GM19023 (cell line): ENCODE data around the gene CPXM1.
"Not testable (repeated sequence)": the region's sequence is repeated elsewhere in the genome, so short reads cannot be mapped to it uniquely, and the experiment has no call there.

Experiments used
- ATAC-seq: cut with Tn5 transposase; IDR thresholded peaks from one replicate; pipeline ENCODE4 v1.9.1; 2021; ENCODE audit warnings: mild to moderate bottlenecking, moderate library complexity; ENCODE audit not compliant: unreplicated experiment

Gene CPXM1

DNA sequence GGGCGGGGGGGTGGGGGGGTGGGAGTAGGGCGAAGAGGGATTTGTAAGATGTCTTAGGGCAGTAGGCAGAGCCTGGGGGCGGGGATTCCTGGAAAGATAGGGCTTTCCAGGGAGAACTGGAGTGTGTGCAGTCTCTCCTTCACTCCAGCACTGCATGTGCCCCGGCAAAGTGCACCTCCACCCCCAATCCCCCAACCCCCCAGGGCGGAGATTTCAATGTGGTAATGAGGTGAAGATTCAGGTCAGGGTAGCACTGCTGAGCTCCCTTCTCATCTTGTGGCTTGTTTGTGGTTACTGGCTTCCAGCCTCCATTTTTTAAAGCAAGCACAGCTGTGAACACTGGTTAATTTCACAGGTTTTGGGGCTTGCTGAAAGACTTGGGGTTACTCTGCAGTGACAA is 21.6 kb upstream of the CPXM1 start:
- ATAC-seq: no peak

DNA sequence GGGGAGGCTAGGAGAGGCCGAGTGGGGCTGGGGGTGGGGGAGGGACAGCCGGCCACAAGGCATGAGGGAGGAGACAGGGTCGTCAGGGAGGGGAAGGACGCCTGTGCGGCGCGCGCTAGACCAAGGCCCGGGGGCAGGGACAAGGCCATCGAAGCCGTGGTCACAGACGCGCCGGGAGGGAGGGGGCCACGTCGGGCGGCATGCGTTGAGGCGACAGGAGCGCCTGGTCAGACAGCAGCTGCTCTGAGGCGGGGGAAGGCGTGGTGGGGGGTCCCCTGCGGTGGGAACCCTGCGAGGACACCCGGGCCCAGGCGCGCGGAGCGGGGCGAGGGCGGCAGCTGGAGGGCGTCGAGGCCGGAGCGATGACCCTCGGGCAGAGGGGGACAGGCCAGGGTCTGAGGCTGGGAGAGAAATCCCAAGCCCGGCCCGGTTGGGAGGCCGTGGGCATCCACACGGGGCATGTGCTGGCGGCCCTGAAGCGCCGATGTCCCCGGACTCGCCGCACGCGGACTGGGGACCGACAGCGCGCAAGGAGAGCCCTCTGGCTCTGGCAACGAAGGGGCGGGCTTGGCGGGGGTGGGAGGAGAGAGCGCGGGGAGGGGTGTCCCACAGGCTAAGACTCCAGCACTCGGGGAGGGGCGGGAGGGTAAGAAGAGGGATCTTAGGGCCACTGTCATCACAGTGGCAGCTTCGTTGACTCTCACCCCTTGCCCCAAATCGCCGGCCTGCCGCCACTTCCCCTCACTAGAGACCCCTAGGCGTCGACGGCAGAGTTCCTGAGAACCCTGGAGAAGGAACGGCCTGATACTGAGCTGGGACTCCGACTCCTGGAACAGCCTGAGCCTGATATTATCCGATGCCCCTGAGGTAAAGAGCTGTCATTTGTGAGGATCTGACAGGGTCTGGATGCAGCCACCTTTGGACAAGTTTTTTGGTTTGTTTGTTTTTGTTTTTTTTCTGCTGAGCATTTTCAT is 20.8 kb upstream of the CPXM1 start:
- ATAC-seq: no peak

DNA sequence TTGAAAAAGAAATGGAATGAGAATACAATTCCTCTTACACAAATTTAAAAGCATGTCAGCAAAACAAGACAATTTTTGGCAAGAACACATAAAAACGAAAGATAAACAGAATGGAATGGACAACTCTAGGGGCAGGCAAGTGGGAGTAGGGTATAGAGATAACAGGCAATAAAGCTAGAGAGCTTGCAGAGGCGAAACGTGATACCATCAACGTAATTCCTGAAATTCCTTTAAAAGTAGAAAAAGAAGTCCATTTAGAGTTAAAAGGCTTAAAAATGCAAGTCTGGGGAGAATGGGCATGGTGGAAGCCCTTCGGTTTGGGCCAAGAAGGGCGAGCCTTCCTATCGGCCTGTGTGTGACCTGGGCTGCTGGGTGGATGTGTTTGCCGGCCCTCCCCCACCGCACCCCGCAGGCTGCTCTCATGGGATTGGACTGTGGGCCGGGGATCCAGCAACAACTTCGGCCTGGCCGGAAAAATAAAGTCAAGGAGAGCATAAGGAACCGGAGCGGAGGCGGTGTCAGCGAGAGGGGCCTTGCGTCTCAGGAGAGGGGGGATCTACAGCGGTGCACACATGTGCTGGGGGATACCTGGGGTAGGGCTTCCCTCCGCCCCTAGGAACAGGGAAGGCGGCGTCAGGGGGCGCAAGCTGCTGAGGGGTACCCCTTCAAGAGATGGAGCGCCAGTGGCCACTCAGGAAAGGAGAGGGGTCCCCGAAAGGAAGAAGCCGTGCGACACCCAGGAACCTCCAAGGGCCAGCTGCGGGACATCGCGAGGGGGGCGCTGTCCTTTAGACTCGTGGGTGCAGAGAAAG is 19.9 kb upstream of the CPXM1 start:
- no peak for ATAC-seq

DNA sequence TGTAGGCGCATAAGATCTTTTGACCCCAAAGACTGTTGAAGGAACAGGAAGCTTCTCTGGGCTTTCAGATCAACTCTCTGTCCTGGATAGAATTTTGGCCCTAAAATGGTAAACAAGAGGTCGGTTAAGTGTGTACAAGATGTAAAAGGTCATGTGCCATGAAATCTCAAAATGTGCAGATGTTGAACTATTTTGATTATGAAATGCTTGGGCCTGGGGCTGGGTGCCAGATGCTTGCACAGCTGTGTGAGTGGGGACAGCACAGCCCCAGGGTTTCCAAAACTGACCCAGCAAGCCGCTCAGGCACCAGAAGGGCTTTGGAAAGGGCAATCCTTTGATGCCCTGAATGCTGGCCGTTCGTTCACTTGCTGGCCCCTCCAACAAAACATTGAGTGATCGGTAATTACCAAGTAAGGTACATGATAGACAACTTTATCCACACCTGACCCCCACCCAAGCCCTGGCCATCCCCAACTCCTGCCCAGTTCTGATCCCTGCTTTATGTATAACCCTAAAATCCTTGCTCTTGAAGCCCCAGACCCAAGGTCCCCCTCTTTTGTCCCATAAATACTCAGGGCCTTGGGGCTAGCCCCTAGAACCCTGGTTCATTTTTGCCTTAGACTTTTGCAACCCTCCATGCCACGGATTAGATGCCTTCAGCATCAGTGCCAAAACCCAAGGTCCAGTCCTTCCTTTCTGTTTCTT is 17.6 kb upstream of the CPXM1 start:
- no peak for ATAC-seq

DNA sequence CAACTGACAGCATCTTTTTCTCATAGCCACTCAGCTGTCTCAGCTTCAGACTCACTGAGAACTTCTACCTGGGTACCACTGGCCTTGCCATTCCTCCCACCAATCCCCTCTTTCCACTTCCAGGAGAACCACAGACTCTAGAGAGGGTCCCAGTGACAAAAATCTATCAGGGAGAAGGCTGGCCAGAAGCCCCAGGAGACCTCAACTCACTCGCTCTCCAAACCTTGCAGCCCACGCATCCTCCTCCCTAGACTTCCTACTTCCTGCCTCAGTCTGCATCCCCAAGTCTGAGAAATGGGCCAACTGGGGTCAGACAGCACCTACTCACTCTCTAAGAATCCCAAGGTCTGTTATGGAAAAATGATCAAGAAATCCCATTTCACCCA is 16.9 kb upstream of the CPXM1 start:
- no peak for ATAC-seq

DNA sequence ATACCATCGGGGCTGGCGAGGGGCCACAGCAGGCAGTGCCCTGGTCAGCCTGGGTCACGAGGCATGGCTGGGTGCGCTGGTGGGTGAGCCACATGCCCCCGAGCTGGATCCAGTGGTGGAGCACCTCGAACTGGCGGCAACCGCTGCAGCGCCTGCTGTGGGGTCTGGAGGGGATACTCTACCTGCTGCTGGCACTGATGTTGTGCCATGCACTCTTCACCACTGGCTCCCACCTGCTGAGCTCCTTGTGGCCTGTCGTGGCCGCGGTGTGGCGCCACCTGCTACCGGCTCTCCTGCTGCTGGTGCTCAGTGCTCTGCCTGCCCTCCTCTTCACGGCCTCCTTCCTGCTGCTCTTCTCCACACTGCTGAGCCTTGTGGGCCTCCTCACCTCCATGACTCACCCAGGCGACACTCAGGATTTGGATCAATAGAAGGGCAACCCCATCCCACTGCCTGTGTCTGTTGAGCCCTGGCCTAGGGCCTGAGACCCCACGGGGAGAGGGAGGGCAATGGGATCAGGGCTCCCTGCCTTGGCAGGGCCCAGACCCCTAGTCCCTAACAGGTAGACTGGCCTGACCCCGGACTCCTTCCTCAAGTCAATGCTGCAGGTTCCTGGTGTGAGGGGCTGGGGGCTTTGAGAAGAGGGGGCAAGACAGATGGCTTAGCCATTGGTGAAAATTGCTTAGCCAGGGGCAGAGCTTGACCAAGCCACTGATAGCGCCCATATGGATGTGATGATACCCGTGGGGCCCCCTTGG is 16.3 kb upstream of the CPXM1 start:
- no peak for ATAC-seq

DNA sequence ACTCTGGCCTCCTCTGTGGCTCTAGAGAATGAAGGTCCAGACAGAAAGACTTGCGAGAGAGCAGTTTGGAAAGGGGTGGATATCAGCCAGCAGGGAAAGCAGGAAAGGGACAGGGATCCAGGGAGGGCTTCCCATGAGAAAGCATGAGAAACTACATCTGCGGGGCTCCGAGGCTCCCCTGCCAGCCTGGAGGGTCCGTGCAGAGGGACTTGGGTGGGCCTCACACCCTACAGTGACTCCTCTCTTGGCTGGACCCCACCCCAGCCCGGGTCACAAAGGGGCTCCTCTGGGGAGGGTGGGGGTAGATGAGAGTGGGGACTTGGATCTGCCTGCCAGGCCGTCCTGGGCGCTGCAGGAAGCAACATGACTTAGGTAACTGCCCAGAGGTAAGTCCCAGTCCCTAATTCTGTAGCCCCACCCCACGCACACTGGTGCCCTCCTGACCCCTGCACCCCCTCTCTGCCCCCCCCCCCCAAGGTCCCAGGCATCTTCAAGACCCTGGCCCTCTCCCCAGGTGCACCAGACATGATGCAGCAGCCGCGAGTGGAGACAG is 15.7 kb upstream of the CPXM1 start, which contains the start of gene TMEM239:
TSS of gene TMEM239 (plus strand) at position 335 of the 553 bp plus-strand sequence. CDS start at position 526, 191 bp downstream.
- no peak for ATAC-seq

DNA sequence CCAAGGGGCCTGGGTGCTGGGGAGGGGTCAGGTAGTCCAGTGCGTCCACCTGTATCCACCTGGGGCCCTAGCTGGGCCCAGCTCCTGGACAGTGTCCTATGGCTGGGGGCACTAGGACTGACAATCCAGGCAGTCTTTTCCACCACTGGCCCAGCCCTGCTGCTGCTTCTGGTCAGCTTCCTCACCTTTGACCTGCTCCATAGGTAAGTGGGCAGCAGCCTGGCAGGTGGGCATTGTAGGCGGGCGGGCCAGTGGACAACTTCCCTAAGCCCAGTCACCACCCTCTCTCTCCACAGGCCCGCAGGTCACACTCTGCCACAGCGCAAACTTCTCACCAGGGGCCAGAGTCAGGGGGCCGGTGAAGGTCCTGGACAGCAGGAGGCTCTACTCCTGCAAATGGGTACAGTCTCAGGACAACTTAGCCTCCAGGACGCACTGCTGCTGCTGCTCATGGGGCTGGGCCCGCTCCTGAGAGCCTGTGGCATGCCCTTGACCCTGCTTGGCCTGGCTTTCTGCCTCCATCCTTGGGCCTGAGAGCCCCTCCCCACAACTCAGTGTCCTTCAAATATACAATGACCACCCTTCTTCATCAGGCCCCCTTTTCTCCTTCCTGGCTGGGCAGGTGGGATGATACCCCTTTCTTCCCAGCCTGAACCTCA is 14.9 kb upstream of the CPXM1 start:
- ATAC-seq: no peak

DNA sequence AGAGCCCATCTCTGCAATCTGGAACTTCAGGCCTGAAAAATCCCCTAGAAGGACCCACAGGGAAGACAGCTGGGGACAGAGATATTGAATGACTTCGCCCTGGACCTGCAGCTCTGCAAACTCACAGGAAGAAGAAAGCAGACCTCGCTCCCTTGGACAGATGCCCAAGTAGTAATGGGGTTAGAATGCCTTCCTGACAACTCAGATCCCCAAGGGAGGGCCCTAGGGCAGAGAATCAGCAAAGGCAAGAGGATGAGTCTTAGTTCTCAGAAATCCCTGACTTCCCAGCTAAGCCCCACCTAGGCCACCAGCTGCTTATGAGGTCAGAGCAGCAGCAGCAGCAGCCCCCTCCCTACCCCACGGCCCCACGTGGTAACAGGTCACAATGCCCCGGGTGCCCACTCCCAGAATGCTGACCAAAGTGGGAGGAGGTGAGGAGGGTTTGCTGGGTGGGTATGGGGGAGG is 14.2 kb upstream of the CPXM1 start, which contains the start of gene C20orf141:
TSS of gene C20orf141 (plus strand) at position 401 of the 465 bp plus-strand sequence. CDS start 198 bp downstream, outside the sequence.
- no peak for ATAC-seq

DNA sequence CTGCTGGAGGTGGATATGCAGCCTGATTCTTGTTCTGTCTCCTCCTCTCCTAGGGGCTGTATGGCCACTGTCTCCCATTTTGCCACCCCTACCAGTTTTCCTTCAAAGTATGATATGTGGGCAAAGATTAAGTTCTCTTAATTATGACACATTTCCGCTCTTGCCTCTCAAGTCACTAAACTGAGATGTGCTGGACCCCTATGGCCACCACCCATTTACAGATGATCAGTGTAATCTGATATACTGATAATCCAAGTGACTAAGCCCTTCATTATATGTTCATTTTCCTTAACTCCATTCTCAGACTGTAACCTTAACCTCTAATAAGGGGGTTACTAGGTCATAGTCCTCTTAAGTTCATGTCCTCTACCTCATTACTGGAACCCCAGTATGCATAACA is 13.6 kb upstream of the CPXM1 start:
- ATAC-seq: no peak

DNA sequence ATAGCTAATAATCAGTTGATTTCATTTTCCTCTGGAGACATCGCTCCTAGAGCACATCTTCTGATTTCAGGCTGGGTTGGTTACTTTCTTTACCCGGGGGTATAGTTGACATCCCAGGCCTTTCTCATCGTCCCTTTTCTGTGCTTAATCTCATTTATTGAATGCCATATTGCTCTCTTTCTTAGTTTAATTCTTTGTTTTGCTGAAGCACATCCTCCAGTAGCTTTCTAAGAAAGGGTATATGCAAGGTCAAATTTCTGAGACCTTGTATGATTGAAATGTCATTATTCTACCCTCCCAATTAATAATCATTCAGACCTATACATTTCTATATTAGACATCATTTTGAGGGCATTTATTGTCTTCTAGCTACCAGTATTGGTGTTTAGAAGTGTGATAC is 11.8 kb upstream of the CPXM1 start:
- no peak for ATAC-seq

DNA sequence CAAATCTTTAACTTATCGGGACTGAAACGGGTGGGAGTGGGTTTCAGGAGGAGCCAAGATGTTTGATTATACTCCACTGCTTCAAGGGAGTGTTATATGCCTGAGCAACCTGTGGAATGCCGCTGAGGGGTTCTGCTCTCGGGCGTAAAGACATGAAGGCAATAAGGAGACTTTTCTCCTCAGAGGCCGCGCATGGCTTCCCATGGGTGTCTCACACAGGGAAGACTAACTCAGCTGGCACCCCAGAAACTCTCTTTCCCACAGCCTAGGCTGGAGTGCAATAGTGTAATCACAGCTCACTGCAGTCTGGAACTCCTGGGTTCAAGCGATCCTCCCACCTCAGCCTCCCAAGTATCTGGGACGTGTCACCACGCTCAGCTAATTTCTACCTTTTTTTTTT is 9.3 kb upstream of the CPXM1 start:
- ATAC-seq: no peak

DNA sequence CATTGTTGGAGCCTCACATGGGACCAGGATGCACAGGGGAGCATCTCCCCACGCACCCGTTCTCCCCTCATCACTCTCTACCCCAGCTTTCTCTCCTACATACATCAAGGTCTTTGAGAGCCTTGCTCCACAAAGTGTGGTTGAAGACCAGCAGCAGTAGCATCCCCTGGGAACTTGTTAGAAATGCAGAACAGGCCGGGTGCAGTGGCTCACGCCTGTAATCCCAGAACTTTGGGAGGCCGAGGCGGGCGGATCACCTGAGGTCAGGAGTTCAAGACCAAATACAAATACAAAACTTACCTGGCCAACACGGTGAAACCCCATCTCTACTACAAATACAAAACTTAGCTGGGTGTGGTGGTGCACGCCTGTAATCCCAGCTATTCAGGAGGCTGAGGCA is 7.5 kb upstream of the CPXM1 start:
- ATAC-seq: not testable (repeated sequence)

DNA sequence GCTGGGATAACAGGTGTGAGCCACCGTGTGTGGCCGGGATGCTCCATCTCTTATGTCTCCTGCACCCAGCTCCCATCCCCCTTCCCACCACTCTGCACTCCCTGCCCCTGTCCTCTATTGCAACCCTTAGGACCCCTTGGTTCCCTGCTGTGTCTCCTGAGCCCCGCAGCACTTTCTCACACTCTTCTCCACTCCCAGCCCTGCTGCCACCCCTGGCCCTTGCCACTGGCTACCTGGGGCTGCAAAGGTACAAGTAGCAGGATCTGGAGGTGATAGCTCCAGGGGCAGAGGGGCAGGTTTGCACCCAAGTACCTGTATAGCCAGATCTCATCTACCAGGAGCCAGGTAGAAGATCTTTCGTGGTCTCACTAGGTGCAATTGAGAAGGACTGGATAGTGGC is 6.6 kb upstream of the CPXM1 start:
- ATAC-seq: no peak

DNA sequence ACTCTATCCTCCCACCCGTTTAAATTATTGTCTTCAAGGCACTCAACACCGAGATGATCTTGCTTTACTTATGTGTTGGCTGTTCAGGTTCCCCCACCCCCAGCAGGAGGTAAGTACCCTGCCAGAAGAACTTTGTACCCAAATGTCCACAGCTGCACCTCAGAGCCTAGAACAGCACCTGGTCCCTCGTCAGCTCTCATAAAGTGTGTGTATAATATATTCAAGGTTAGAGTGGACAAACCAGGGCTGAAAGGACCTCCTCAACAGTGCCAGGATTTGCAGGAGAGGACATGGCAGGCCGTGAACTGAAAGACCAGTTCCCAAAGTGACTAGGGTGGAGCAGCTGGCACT is 5.9 kb upstream of the CPXM1 start:
- no peak for ATAC-seq

DNA sequence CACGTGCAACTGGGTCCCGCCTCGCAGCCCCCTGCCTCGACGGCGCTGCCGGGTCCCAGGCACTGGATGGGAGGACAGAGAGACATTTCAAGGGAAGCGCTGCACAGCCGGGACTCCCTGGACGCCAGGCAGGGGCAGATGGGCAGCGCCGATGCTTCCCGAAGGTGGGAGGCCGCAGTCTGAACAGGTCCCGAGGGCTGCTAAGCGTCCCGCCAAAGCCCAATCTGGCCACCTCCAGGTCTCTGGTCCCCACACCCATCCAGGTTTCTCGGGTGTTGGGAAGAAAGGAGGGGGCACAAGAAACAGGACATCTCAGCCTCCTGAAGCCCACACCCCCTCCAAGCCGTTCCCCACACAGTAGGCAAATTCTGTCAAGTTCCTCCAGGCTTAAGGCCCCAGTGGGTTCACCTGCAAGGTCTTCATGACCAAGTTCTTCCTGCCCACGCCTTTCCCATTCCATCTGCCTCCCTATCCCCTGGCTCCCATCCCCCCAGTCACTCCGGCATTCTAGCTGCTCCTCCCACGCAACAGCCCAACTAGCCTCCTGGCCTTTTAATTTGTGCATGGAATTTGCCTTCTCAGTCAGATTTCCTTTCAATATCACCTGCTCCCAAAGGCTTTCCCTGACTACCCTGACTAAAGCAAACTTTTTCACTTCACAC is 5.4 kb upstream of the CPXM1 start:
- no peak for ATAC-seq

DNA sequence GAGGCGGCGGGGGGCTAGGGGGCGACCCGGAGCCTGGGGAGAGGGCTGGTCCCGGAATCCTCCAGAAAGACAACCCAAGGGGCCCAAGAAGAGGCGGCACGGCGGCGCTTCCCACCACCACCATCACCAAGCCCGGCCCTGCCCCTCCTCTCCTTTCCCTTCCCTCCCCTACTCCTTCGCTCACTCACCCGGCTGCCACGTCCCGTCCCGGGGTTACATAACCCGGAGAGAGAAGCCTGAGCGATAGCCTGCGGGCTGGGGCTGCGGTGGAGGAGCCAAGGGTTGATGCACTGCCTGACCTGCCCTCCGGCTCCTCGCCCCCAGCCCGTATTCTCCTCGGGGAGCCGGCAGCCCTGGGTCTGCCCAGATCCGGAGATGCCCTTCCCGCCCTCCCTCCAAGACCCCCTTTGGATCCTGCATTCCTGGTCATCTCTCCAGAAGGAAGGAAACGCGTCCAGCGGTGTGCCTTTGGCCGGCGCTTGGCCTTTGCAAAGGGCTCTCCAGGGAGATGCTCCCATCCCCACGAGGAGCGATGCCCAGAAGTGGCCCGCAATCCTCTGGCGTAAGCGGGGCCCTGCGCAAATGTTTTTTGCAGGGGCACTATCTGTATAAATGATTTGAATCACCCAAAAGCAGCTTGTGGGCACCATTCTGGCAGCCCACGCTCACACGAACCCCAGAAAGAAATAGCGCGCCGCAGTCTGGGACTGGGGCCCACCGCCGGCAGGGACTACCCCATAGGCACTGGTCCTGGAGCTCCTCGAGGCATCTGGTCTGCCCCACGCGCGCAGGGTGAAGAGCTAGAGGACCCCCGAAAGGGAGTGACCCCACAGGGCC is 4.6 kb upstream of the CPXM1 start:
- ATAC-seq: no peak
